GM19438 (cell line): ENCODE measurements around the gene IL17C.

ENCODE experiments used
- ATAC-seq: cut with Tn5 transposase; IDR thresholded peaks from one replicate; pipeline ENCODE4 v1.9.1; 2021; ENCODE audit warnings: low read depth; ENCODE audit not compliant: unreplicated experiment

IL17C gene

DNA sequence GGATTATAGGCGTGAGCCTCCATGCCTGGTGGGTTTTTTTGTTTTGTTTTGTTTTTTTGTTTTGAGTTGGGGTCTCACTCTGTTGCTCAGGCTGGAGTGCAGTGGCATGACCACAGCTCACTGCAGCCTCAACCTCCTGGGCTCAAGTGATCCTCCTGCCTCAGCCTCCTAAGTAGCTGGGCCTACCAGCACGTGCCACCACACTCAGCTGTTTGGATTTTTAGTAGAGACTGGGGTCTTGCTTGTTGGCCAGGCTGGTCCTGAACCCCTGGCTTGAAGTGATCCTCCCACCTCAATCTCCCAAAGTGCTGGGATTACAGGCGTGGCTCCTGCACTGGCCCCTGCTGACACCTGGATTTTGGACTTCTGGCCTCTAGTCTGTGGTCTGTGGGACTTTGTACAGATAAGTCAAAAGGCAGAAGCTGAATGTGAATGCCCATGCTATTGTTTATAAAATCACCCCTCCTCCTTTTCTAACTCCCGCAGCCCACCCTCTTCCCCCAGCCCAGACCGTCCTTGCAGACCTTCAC lies 42.2 kb downstream of the IL17C start:
- ATAC-seq = no peak

GRCh38 chr16:88681084-88681680 lies 42.8 kb downstream of the IL17C start:
- ATAC-seq = peak; percentile 31

DNA sequence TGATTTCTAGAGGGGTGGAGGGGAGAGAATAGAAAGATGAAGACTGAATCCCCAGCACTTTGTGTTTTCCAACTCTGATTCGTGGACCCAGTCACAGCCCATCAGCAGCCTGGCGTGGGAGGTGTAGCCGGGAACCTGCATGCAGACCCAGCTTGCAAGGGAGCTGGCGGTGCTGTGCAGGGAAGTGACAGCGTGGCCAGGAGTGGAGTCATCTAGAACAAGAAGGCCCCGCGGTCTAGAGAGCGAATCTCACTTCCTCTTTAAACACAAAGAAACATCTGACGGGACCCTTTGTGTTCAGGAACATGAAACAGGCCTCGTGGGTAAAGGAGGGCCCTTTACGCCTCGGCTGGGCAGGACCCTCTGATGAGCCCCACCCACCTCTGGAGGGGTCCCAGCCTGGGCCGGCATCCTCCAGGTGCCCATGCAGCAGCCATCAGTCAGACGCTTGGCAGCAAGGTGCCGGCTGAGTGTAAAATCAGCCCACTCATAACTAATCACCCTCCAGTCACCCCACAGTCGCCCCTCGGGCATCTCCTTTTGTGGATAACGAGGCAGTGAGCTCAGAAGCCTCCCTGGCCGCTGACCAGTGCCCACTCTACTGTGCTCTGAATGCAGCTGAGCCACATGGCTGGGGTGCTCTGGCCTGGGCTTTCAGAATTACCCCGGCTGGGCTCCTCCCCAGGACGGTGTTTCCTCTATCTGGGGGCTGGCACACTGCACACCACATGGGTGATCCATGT lies 43.5 kb downstream of the IL17C start:
- peak; percentile 53 for ATAC-seq

GRCh38 chr16:88684569-88685155 lies 46.3 kb downstream of the IL17C start:
- no peak for ATAC-seq

GRCh38 chr16:88685156-88686061 lies 47.0 kb downstream of the IL17C start:
- no peak for ATAC-seq

GRCh38 chr16:88686062-88686438 lies 47.7 kb downstream of the IL17C start:
- peak; percentile 16 for ATAC-seq

- peak; percentile 65 for ATAC-seq
These were observed 48.3 kb downstream of the IL17C start, which contains the start of gene SNAI3 for GRCh38 chr16:88686439-88687253. TSS of gene SNAI3 (minus strand) at chr16:88686507. CDS start at chr16:88686406, 101 bp downstream.

DNA sequence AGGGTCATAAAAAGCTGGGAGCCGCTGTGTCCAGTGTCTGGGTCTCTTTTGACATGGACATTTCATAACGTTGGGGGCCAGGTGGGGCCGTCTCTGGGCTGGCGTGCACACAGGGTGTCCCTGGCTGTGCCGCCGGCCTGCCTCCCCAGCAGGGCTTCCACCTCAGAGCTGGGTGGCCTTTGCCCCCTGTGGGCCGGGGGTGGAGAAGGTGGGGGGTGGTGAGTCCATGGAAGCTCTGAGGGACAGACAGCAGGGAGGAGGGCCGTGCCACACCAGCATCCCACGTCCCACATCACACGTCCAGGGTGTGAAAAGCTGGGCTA lies 48.8 kb downstream of the IL17C start:
- ATAC-seq = no peak

- no peak for ATAC-seq
These were observed 49.3 kb downstream of the IL17C start for GRCh38 chr16:88687676-88688012.

DNA sequence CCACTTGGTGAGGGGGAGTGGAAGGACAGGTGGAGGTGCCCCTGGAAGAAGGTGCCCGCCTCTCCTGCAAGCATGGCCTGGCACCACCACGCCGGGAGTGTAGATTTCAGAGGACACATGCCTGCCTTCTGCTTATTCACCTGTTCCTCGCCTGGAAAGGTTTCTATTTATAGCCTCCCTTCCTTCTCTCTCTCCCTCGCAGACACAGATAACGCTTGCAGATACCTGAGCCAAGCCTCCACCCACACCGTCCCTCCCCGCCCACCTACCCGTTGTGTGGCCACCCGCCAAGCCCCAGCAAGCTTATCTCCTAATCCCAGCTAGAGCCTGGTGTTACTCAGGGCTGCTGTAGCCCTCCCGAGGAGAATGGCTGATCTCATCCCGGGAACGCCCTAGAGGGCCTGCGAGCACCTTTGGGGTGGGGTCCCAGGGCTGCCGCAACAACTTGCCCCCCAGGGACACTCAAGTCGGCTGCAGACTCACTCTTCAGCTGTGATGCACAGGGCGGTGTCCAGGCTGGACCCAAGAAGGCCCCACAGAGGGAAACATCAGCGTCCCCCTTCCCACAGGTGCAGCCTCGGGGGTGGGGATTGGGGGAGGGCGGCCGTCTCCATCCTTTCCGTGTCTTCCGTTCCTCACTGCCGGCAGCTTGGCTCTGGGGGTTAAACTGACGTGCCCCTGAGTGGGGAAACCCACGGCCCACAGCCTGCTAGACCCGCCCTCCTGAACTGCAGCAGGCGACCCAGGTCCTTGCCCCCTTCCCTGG lies 49.8 kb downstream of the IL17C start:
- no peak for ATAC-seq
